ENCODE measurements around the gene HLA-DQA1. TPM values are rescaled to one million over a fixed set of nuclear protein-coding genes. Genes with fewer than 3 reads are reported as not detected.

Gene HLA-DQA1
- total and polyA plus RNA-seq, 10 of the 15 experiments (the other 5 are each of a cell fraction or from before 2014, with no cell fraction given), result 289 to 1,769 (median 460) TPM

DNA sequence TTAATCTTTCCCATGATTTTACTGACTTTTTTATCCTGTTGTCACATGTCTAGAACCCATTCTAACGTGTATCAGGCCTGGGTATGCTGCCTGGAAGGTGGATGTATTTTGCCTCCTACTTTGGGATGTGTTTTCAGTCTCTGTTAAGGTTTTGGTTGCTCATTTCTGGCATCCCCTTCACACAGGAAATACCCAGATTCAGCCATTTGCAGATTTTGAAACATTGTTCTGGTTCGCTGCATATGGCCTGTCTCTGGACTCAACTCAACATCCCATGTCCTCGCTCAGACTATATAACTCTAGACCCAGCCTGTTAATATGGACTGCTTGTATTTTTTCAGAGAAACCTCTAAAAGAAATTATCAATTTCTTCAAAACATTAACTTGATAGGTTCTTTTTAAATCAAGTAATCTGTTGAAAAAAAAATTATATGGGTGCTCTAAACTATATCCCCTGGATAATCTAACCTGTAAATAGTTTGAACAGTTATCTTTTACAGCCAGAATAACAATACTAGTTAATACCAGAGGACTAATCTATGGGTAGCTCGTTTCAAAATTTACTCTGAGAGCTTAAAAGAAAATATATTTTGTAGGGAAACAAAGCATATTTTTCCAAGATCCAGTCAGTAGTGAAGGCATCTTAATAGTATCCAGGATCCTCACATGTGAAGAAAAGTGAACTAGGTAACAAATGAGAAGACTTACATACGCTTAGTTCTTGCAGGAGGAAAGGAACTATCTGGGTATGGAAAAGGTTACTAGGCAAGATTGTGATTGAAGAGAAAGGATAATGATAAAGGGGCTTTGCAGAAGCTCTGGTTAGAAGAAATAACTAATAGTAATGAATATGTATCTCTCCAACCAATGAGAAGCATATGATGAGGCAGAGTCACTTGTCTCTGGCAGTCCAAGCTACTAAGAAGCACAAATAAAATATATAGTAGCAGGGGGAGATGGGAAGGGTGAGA lies 52.6 kb downstream of the HLA-DQA1 start (continued):
- TF ChIP-seq SKIL (IDR thresholded peaks at IDR 0.05; ENCODE audit: low read depth, poor library complexity, severe bottlenecking), result peak; percentile 62
- no peak for TF ChIP-seq RBBP5 (conservative IDR thresholded peaks at IDR 0.05)
- TF ChIP-seq GABPA (IDR thresholded peaks at IDR 0.05; ENCODE audit: low read depth), result peak; percentile 48; the same call in 1 of the 2 replicates
- TF ChIP-seq HDAC6 (IDR thresholded peaks at IDR 0.05; ENCODE audit: unreplicated experiment), result no peak
- no peak for TF ChIP-seq PRDM15 (CRISPR knock-in tag; IDR thresholded peaks at IDR 0.05)
- TF ChIP-seq MXI1 (IDR thresholded peaks at IDR 0.05; ENCODE audit: low read depth, low read length), result no peak
- TF ChIP-seq NFYA (IDR thresholded peaks at IDR 0.05; ENCODE audit: borderline replicate concordance, low read depth, low read length), result no peak
- TF ChIP-seq ZNF274 (IDR thresholded peaks at IDR 0.05; ENCODE audit: insufficient read depth, insufficient read length), result no peak
- no peak for TF ChIP-seq TCF7 (IDR thresholded peaks at IDR 0.05; ENCODE audit: borderline replicate concordance)
- TF ChIP-seq E2F4 (IDR thresholded peaks at IDR 0.05; ENCODE audit: low read depth, low read length), result no peak
- TF ChIP-seq MEF2B (IDR thresholded peaks at IDR 0.05; ENCODE audit: partially characterized antibody, poor library complexity, severe bottlenecking), result peak; percentile 24
- TF ChIP-seq CEBPB (IDR thresholded peaks at IDR 0.05; ENCODE audit: borderline replicate concordance in 1 of 2, low read depth in 2 of 2, low read length in 2 of 2), result peak; percentile 69 to 70; a peak in 2 of 4 replicates
- no peak for TF ChIP-seq BRCA1 (IDR thresholded peaks at IDR 0.05; ENCODE audit: low read depth, low read length)
- no peak for TF ChIP-seq KDM1A (IDR thresholded peaks at IDR 0.05; ENCODE audit: borderline replicate concordance)
- TF ChIP-seq ATF3 (IDR thresholded peaks at IDR 0.05; ENCODE audit: borderline replicate concordance, extremely low read depth, low read depth, low read length), result no peak
- TF ChIP-seq NBN (IDR thresholded peaks at IDR 0.05), result 0 out of 2 replicates have a peak, but pooled peaks have one; percentile 25
- no peak for TF ChIP-seq SPI1 (IDR thresholded peaks at IDR 0.05; ENCODE audit: borderline replicate concordance, insufficient read depth, low read depth, low read length)
- TF ChIP-seq RFX5 (IDR thresholded peaks at IDR 0.05; ENCODE audit: low read depth, low read length), result peak; percentile 99
- no peak for TF ChIP-seq CBX3 (IDR thresholded peaks at IDR 0.05; ENCODE audit: borderline replicate concordance, low read depth)
- TF ChIP-seq JUND (IDR thresholded peaks at IDR 0.05; ENCODE audit: low read depth, low read length), result no peak
- TF ChIP-seq ZNF24 (IDR thresholded peaks at IDR 0.05), result no peak
